K562 (cell line): ENCODE results near the gene EEF1B2. TPM values are rescaled to one million over a fixed set of nuclear protein-coding genes. Genes with fewer than 3 reads are reported as not detected.

Experiments
- ATAC-seq: fragments of 200-7000 bp; cut with Tn5 transposase; 3 replicates; pipeline ENCODE4 v1.9.1; 2020; ENCODE audit warnings: moderate library complexity
- BruUV-seq: library from RNA; stranded (reverse); fragments of 400-500 nt; replicated peaks from 2 replicates; lab custom pipeline; 2021; lab: Mats Ljungman, UMichigan
- CTCF ChIA-PET: fragments of 300-600 bp; formaldehyde crosslinking; extraction: SDS; loops from one replicate; lab custom pipeline; 2021; ENCODE audit warnings: low intra/inter-chr PET ratio; lab: Yijun Ruan, JAX
- POLR2A ChIA-PET: fragments of 300-600, 350-650 bp; sonication (Branson Sonifier 250); formaldehyde crosslinking; extraction: SDS; loops from one replicate; lab custom pipeline; 2021; ENCODE audit warnings: antibody characterized with exemption, inconsistent platforms; lab: Yijun Ruan, JAX
- DNase-seq, 4 experiments: peaks; one replicate each; pipeline versions ENCODE4 v3.0.0 to v3.0.0-alpha.2; 2011 to 2018; ENCODE audit warnings: low spot score in 3 of 4, mixed read lengths in 3 of 4; ENCODE audit errors: extremely low read depth in 1 of 4
- FAIRE-seq: peaks from 2 replicates; lab custom pipeline; 2011; peaks lifted over from hg19 to GRCh38; lab: Jason Lieb, UNC
- H2AFZ ChIP-seq: 2 replicates; pipeline ENCODE4 v1.6.0; 2011; ENCODE audit warnings: low read depth, low read length, control low read depth, inconsistent platforms
- H3K27ac ChIP-seq: fragments of 200-600 bp; 3 replicates; pipeline ENCODE4 v1.8.0; 2011; ENCODE audit warnings: low read depth, mild to moderate bottlenecking, control low read depth, inconsistent platforms, low read length, moderate library complexity, mixed read lengths; ENCODE audit errors: extremely low read depth
- H3K27me3 ChIP-seq, 2 experiments: fragments of 300-600 bp in 1 of 2; 2 replicates in 1 of 2; 3 replicates in 1 of 2; pipeline versions ENCODE4 v1.6.0 to v1.8.0; 2011; ENCODE audit warnings: inconsistent platforms in 2 of 2, low read length in 2 of 2, mild to moderate bottlenecking in 1 of 2, mixed read lengths in 1 of 2, moderate library complexity in 1 of 2; ENCODE audit not compliant: control insufficient read depth in 2 of 2, insufficient read depth in 2 of 2
- H3K36me3 ChIP-seq: fragments of 300-600 bp; 3 replicates; pipeline ENCODE4 v1.8.0; 2011; ENCODE audit warnings: mild to moderate bottlenecking, low read length, inconsistent platforms; ENCODE audit not compliant: control insufficient read depth, insufficient read depth
- H3K4me1 ChIP-seq, 2 experiments: fragments of 200-600 bp in 1 of 2; replicated peaks in 1 of 2; 2 replicates in 1 of 2; 3 replicates in 1 of 2; pipeline versions ENCODE4 v1.5.1 to v1.8.0; 2011; ENCODE audit warnings: inconsistent platforms in 2 of 2, low read length in 2 of 2, mild to moderate bottlenecking in 1 of 2, mixed read lengths in 1 of 2, moderate library complexity in 1 of 2; ENCODE audit not compliant: control insufficient read depth in 2 of 2, insufficient read depth in 2 of 2
- H3K4me2 ChIP-seq: 2 replicates; pipeline ENCODE4 v1.6.1; 2011; ENCODE audit warnings: low read length, control low read depth, inconsistent platforms, mixed read lengths; ENCODE audit not compliant: insufficient read depth
- H3K4me3 ChIP-seq: fragments of 200-600 bp; sonication (generic), shearing (Covaris generic); 2 replicates; pipeline ENCODE4 v1.5.1; 2016; ENCODE audit warnings: control low read depth, inconsistent platforms
- H3K79me2 ChIP-seq: fragments of 200-600 bp; 3 replicates; pipeline ENCODE4 v1.8.0; 2011; ENCODE audit warnings: low read length, inconsistent platforms; ENCODE audit not compliant: control insufficient read depth, insufficient read depth
- H3K9ac ChIP-seq, 2 experiments: 2 replicates each; pipeline versions ENCODE4 v1.6.0 to v1.6.1; 2011; ENCODE audit warnings: low read depth in 2 of 2, low read length in 2 of 2, control low read depth in 1 of 2, inconsistent platforms in 1 of 2, mild to moderate bottlenecking in 1 of 2, mixed read lengths in 1 of 2; ENCODE audit not compliant: insufficient read depth in 1 of 2
- H3K9me1 ChIP-seq: one replicate; pipeline ENCODE4 v1.6.0; 2011; ENCODE audit warnings: inconsistent platforms, mild to moderate bottlenecking, low read length, moderate library complexity; ENCODE audit not compliant: control insufficient read depth, insufficient read depth
- H3K9me3 ChIP-seq: replicated peaks from 2 replicates; pipeline ENCODE4 v1.5.1; 2011; ENCODE audit warnings: low read depth, low read length, inconsistent platforms; ENCODE audit not compliant: control insufficient read depth, insufficient read depth
- H4K20me1 ChIP-seq: replicated peaks from 2 replicates; pipeline ENCODE4 v1.6.1; 2011; ENCODE audit warnings: low read length, inconsistent platforms, mixed read lengths; ENCODE audit not compliant: control insufficient read depth, insufficient read depth
- ARID1B ChIP-seq: fragments of 450-650 bp; IDR thresholded peaks from 2 replicates; pipeline ENCODE4 v1.6.1; 2016; ENCODE audit warnings: antibody characterized with exemption, mild to moderate bottlenecking, inconsistent platforms
- DEAF1 ChIP-seq: fragments of 450-650 bp; formaldehyde crosslinking; IDR thresholded peaks from 2 replicates; pipeline ENCODE4 v1.4.0; 2020; ENCODE audit warnings: mild to moderate bottlenecking, moderate library complexity
- FOSL1 ChIP-seq: fragments of 200-800 bp; sonication (Bioruptor generic); conservative IDR thresholded peaks from 2 replicates; pipeline ENCODE4 v1.6.1; 2016; ENCODE audit warnings: missing genetic modification characterization, missing compliant biosample characterization
- FUS ChIP-seq: fragments of 200-400 bp; formaldehyde crosslinking; optimal IDR thresholded peaks from 2 replicates; pipeline ENCODE3; 2017; ENCODE audit warnings: low read depth, low read length
- MAFG ChIP-seq: fragments of 450-650 bp; conservative IDR thresholded peaks from 2 replicates; pipeline ENCODE4 v1.6.1; 2016; ENCODE audit warnings: missing genetic modification characterization, missing compliant biosample characterization
- NELFE ChIP-seq: IDR thresholded peaks from 2 replicates; pipeline ENCODE4 v1.6.1; 2011; ENCODE audit warnings: mild to moderate bottlenecking; ENCODE audit not compliant: insufficient read depth, insufficient read length
- NEUROD1 ChIP-seq: fragments of 150-350 bp; IDR thresholded peaks from 2 replicates; pipeline ENCODE4 v1.6.1; 2014; ENCODE audit warnings: borderline replicate concordance, low read length, low read depth; ENCODE audit not compliant: partially characterized antibody
- POLR2AphosphoS5 ChIP-seq: IDR thresholded peaks from 2 replicates; pipeline ENCODE4 v1.6.1; 2011; ENCODE audit warnings: mild to moderate bottlenecking, low read depth, low read length, moderate library complexity; ENCODE audit not compliant: control insufficient read depth, insufficient read depth
- SIN3A ChIP-seq, 2 experiments: fragments of 150-350 bp in 1 of 2; IDR thresholded peaks; 2 replicates each; pipeline ENCODE4 v1.6.1; 2011 to 2016; ENCODE audit warnings: borderline replicate concordance in 2 of 2, low read depth in 2 of 2, low read length in 2 of 2, mild to moderate bottlenecking in 2 of 2, moderate library complexity in 2 of 2; ENCODE audit not compliant: control insufficient read depth in 1 of 2
- SNIP1 ChIP-seq: fragments of 450-650 bp; IDR thresholded peaks from 2 replicates; pipeline ENCODE4 v1.7.1; 2017; ENCODE audit warnings: low read depth, mild to moderate bottlenecking
- SREBF2 ChIP-seq: sonication (generic); formaldehyde crosslinking; IDR thresholded peaks from 2 replicates; pipeline ENCODE4 v1.4.0; 2020; ENCODE audit warnings: mild to moderate bottlenecking, missing genetic modification reagents
- THRB ChIP-seq: fragments of 450-650 bp; formaldehyde crosslinking; conservative IDR thresholded peaks from 2 replicates; pipeline ENCODE4 v1.4.0; 2022; ENCODE audit warnings: mild to moderate bottlenecking, missing genetic modification characterization
- TRIM28 ChIP-seq: fragments of 450-650 bp; IDR thresholded peaks from 2 replicates; pipeline ENCODE4 v1.6.1; 2017
- ZNF12 ChIP-seq: sonication (generic); formaldehyde crosslinking; IDR thresholded peaks from 2 replicates; pipeline ENCODE4 v1.4.0; 2020; ENCODE audit warnings: mild to moderate bottlenecking, missing genetic modification reagents
- ZNF263 ChIP-seq: sonication (generic); formaldehyde crosslinking; IDR thresholded peaks from 2 replicates; pipeline ENCODE4 v1.8.0; 2022; ENCODE audit warnings: mild to moderate bottlenecking, missing genetic modification reagents, borderline replicate concordance
- ZNF280B ChIP-seq: fragments of 250-450 bp; sonication (Bioruptor Pico); IDR thresholded peaks from 2 replicates; pipeline ENCODE4 v1.5.1; 2021; ENCODE audit warnings: mild to moderate bottlenecking
- ZNF584 ChIP-seq: fragments of 200-800 bp; sonication (Bioruptor generic); IDR thresholded peaks from 2 replicates; pipeline ENCODE4 v1.6.1; 2016; ENCODE audit warnings: low read depth, mild to moderate bottlenecking, missing genetic modification characterization, missing compliant biosample characterization
- in situ Hi-C: fragments of 300-500 bp; cut with MboI; formaldehyde crosslinking; loops from 4 replicates; pipeline ENCODE4 v1.15.0; 2018; ENCODE audit warnings: inconsistent platforms, mixed read lengths
- intact Hi-C: fragments of 100-400 bp; cut with micrococcal nuclease; formaldehyde crosslinking; loops from 2 replicates; pipeline ENCODE4 v1.14.2; 2022
- polyA plus RNA-seq, 8 experiments: library from polyadenylated mRNA; depleted of rRNA in 4 of 8; stranded (reverse) in 5 of 8; unstranded in 3 of 8; fragments of >200 nt; fragmentation: Nextera tagmentation in 2 of 8; fragmentation: Illumina TruSeq in 1 of 8; extraction: Ambion mirVana in 2 of 8; extraction: Trizol in 1 of 8; gene quantifications; 2 replicates each; pipeline versions ENCODE4 v1.2.1 to v1.2.3, GENCODE V29; 2011 to 2014; ENCODE audit warnings: inconsistent platforms in 1 of 8, missing spikeins in 1 of 8
- total RNA-seq, 7 experiments: library from RNA; depleted of rRNA in 6 of 7; stranded (reverse); fragments of >200 nt in 6 of 7; fragmentation: Illumina TruSeq in 2 of 7; extraction: Trizol in 2 of 7; gene quantifications; 2 replicates each; pipeline versions ENCODE4 v1.2.1 to v1.2.3, GENCODE V29; 2011 to 2021; ENCODE audit warnings: low replicate concordance in 1 of 7

EEF1B2 gene
- total and polyA plus RNA-seq, 9 of the 15 experiments (the other 6 are each of a cell fraction or from before 2014, with no cell fraction given) = 522 to 1,148 (median 893) TPM

GRCh38 chr2:206127656-206128055 lies 32.0 kb upstream of the EEF1B2 start:
- intact Hi-C loops = no loop called here
- no TSS peak for BruUV-seq
- Histone ChIP-seq H3K4me3 (no peak overlapping the region), H3K9me1 (no peaks in the 10 kb centered on the region), H3K9me3 (no peaks in the 10 kb centered on the region), H3K36me3 (peaks cover 71% of the 10 kb centered on the region), H3K27ac (no peak overlapping the region), H3K27me3 (no peaks in the 10 kb centered on the region), H2AFZ (no peak overlapping the region), H3K79me2 (no peaks in the 10 kb centered on the region), H3K4me1 (no peaks in the 10 kb centered on the region), H3K4me2 (no peak overlapping the region), H3K9ac (no peak overlapping the region), H4K20me1 (no peaks in the 10 kb centered on the region)
- FAIRE-seq = no peak
- POLR2A ChIA-PET = interaction anchor here (1.1 to 1.5 kb wide), 2 partner anchors 11 to 31 kb away, joined by 3 read pairs; no protein-coding TSS in a partner anchor
- DNase-seq = no peak
- CTCF ChIA-PET = no interaction called here
- peak; percentile 58; the same call in 2 of the 3 replicates for ATAC-seq
- TF ChIP-seq ZNF584 (no peak), SNIP1 (no peak), POLR2AphosphoS5 (no peak), MAFG (tag) (no peak), ZNF280B (CRISPR knock-in tag) (no peak), NEUROD1 (no peak), DEAF1 (CRISPR knock-in tag) (no peak), SIN3A (IDR thresholded peaks at IDR 0.05; ENCODE audit: borderline replicate concordance in 2 of 2, control insufficient read depth in 1 of 2, low read depth in 2 of 2, low read length in 2 of 2) (no peak), ARID1B (no peak), SREBF2 (no peak), FOSL1 (tag) (no peak), TRIM28 (no peak), THRB (CRISPR knock-in tag) (no peak), NELFE (no peak), FUS (no peak), ZNF12 (no peak), ZNF263 (CRISPR knock-in tag) (no peak)
- in situ Hi-C loops = no loop called here
